ENCODE results near the gene ZNF226.
"Not testable (repeated sequence)": the region's sequence is repeated elsewhere in the genome, so short reads cannot be mapped to it uniquely, and the experiment has no call there.

Gene ZNF226

DNA sequence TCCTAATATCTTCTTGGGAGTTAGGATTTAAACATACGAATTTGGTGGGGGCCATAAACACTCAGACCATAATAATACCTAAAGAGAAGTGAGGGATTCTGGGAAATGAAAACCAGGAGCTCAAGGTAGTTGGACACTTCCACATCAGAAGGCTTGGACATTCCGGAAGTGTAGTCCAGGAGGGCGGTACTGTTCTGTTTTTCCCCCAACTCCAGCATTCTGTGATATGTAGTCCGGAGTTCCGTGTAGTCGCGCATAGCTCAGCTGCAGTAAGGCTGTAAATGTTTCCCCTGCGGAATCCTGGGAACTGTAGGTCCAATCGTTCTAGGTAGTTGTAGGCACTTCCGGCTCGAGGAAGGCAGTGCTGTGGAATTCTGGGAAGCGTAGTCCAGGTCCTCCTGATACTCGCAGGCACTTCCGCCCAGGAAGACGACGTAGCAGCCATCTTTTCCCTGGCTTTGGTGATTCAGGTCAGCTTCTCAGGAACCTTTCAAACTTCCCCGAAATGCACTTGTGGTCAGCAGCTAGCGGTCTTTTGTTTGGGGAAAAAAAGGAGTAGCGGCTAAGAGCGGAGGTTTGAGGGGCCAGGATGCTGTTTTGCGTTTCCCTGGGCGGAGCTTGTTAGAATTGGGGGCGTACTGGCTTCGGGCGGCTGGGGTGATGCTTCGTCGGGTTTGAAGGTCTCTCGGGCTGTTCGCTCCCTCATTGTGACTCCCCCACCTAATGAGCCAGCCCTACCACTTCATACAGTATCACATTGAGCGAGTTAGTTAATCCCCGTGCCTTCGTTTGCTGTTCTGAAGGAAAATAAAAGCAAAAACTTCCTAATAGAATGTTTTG lies at the start of gene ZNF226:
Gene ZNF226, plus strand, starts transcription at position 428 of the 840 bp plus-strand sequence. CDS start 4,981 bp downstream, outside the sequence.
- TF ChIP-seq, protein P1, sequence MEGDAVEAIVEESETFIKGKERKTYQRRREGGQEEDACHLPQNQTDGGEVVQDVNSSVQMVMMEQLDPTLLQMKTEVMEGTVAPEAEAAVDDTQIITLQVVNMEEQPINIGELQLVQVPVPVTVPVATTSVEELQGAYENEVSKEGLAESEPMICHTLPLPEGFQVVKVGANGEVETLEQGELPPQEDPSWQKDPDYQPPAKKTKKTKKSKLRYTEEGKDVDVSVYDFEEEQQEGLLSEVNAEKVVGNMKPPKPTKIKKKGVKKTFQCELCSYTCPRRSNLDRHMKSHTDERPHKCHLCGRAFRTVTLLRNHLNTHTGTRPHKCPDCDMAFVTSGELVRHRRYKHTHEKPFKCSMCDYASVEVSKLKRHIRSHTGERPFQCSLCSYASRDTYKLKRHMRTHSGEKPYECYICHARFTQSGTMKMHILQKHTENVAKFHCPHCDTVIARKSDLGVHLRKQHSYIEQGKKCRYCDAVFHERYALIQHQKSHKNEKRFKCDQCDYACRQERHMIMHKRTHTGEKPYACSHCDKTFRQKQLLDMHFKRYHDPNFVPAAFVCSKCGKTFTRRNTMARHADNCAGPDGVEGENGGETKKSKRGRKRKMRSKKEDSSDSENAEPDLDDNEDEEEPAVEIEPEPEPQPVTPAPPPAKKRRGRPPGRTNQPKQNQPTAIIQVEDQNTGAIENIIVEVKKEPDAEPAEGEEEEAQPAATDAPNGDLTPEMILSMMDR (IDR thresholded peaks at IDR 0.05; ENCODE audit: borderline replicate concordance, insufficient read depth, low read depth, low read length), result no peak

DNA sequence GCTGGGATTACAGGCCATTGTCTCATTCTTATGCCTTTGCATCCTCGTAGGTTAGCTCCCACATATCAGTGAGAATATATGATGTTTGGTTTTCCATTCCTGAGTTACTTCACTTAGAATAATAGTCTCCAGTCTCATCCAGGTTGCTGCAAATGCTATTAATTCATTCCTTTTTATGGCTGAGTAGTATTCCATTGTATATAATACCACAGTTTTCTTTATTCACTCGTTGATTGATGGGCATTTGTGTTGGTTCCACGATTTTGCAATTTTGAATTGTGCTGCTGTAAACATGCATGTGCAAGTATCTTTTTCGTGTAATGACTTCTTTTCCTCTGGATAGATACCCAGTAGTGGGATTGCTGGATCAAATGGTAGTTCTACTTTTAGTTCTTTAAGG lies 43.7 kb upstream of the ZNF226 start:
- not testable (repeated sequence) for H3K4me3 ChIP-seq (ENCODE audit: low read depth, low read length)

More for the DNA sequence above, at the start of gene ZNF226:
- H3K4me3 ChIP-seq (ENCODE audit: low read depth, low read length), result peak within 1 kb of the TSS; percentile 68

DNA sequence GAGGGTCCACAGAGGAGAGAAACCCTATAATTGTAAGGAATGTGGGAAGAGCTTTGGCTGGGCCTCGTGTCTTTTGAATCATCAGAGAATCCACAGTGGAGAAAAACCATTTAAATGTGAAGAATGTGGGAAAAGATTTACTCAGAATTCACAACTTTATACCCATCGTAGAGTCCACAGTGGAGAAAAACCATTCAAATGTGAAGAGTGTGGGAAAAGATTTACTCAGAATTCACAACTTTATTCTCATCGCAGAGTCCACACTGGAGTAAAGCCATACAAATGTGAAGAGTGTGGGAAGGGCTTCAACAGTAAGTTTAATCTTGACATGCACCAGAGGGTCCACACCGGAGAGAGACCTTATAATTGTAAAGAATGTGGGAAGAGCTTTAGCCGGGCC lies 32.9 kb upstream of the ZNF226 start:
- no peak overlapping the region for H3K4me3 ChIP-seq (ENCODE audit: low read depth, low read length)
- TF ChIP-seq, protein P1 (IDR thresholded peaks at IDR 0.05; ENCODE audit: borderline replicate concordance, insufficient read depth, low read depth, low read length), result no peak

DNA sequence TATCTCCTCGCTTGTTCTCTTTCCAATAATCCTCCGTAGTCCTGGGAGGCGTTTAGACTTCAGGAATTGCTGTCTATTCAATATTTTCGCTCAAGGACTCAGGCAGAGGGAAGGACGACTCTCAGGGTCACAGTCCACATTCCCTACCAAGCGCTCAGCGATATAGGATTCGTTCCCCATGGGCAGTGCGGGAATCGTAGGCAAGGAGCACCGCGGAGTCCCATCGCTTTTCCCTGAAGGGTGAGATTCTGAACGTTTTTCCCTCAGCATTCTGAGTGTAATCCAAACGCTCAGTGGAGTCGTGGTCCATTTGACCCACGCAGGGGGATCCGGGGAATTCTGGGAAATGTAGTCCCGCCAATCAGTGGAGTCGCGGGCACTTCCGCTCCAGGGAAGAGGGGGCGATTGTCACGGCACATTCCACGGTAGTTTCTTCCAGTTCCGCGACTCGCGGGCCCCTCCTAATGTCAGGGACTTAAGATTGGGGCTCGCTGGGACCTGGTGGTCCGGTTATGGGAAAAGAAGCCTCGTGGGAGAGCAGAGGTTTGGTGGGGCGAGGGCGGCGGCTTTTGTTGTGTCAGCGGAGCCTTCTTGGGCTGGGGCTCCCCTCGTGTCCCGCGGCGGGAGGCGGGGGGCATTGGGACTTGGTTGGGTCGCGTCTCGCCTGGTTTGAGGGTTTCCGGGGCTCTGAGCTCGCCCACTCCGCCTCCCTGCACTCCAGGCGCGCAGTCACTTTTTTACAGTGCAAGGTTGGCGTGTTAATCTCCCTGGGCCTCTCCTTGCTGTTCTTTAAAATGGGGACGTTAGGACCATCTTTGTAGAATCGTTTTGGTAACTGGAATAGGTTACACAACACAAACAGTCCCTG lies 23.5 kb upstream of the ZNF226 start, which contains the start of gene ZNF234:
Gene ZNF234, plus strand, starts transcription at position 364 of the 868 bp plus-strand sequence. CDS start 3,079 bp downstream, outside the sequence.
- H3K4me3 ChIP-seq (ENCODE audit: low read depth, low read length), result peak within 1 kb of the TSS; percentile 87
- TF ChIP-seq, protein P1 (IDR thresholded peaks at IDR 0.05; ENCODE audit: borderline replicate concordance, insufficient read depth, low read depth, low read length), result no peak

DNA sequence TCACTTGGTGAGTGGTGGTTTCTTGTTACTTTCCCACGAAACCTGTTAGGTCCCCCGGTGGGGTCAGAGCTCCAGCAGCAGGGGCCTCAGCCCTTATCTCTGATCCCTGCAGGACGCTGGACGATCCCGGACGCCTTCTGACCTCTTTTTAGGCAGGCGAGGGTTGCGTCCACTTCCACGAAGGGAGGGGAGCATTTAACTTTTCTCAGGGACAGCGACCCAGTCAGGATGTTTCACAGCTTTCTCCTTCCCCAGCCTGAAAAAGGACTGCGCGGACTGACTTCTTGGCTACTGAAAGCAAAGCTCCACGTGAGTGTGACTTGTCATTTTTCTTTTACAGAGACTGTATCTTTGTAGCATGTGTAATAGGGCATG lies 22.9 kb upstream of the ZNF226 start:
- TF ChIP-seq, protein P1 (IDR thresholded peaks at IDR 0.05; ENCODE audit: borderline replicate concordance, insufficient read depth, low read depth, low read length), result no peak

DNA sequence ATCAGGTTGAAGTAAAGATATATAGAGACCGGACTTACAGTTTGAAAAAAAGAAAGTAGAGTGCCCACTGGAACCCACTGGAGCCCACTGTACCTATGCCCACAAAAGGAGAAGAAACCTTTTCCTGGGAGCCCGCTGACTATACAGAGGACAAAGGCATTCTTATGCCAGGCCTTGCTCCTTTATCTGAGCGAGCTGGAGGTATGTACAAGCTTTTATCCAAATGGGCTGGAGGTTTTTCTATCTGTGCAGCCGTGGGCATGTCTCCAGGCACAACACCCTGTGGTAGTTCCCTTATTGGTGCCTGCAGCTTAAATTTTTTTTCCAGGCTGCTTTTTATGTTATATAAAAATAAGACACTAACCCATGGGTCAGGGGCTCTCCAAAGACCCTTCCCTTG lies 15.1 kb upstream of the ZNF226 start:
- no peak overlapping the region for H3K4me3 ChIP-seq (ENCODE audit: low read depth, low read length)
- TF ChIP-seq, protein P1 (IDR thresholded peaks at IDR 0.05; ENCODE audit: borderline replicate concordance, insufficient read depth, low read depth, low read length), result no peak

More for the DNA sequence above, 22.9 kb upstream of the ZNF226 start:
- peak overlapping the region; percentile 87 for H3K4me3 ChIP-seq (ENCODE audit: low read depth, low read length)

DNA sequence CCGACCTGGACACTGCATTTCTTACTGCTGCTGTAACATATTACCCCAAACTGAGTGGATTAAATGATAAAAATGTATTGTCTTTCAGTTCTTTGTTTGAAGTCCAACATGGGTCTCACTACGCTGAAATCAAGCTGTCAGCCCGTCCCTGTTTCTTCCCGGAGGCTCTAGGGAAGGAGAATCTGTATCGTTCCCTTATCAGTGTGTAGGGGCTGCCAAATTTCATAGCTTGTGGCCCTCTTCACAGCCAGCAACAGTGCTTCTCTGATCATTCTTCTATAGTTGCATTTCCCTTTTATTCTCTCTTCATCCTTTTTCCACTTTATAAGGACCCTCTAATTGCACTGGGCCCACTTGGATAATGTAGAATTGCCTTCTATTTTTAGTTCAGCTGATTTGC lies 13.4 kb upstream of the ZNF226 start:
- TF ChIP-seq, protein P1 (IDR thresholded peaks at IDR 0.05; ENCODE audit: borderline replicate concordance, insufficient read depth, low read depth, low read length), result no peak

More for the DNA sequence above, 13.4 kb upstream of the ZNF226 start:
- H3K4me3 ChIP-seq (ENCODE audit: low read depth, low read length), result no peak overlapping the region

Data from GM12875 (cell line).